A172 (cell line): Measurements from ENCODE around the gene NRARP. TPM values are rescaled to one million over a fixed set of nuclear protein-coding genes. Genes with fewer than 3 reads are reported as not detected.

ENCODE experiments used
- DNase-seq: peaks from one replicate; pipeline ENCODE4 v3.0.0-alpha.2; 2015; ENCODE audit warnings: low spot score
- total RNA-seq: library from RNA; depleted of rRNA; stranded (reverse); fragments of >200 nt; shearing (Covaris generic); gene quantifications from 2 replicates; pipeline ENCODE4 v1.2.3, GENCODE V29; 2014

NRARP gene
- total RNA-seq, 1 experiment from 2014 or later = 0.40 TPM

DNA sequence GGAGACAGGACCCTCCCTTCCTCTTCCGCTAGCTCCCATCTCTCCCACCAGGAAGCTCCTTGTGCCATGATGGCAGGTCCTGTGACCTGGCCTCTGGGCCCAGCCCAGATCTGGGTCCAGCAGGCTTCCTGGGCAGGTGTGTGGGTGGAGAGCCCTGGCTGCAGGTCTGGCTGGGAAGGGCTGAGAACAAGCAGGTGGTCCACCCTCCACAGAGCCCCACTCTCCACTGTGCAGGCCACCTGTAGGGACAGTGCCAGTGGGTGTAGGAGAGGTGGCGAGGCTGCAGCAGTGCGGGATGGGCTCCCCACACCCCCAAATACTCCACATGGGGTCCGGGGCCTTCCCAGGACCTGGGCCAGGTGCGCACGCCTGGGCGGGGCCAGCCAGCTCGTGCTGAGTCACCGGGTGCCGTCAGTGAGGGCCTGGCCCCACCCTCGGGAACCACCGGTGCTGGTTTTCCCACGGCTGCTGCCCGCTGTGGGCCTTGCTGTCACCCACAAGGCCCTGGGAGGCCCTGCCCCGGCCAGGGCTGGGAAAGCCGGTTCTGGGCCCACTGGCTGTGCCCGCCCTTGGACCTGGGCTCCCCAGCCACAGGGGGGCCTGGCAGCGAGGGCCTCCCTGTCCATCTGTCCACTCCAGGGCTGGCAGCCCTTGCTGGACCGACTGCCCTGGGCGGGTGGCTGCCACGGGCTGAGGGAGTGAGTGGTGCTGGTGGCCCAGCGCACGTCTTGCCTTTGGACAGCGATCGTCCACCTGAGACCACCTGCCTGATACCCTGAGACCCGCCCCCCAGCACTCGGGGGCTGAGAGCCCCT is 9.3 kb upstream of the NRARP start:
- peak; percentile 81 for DNase-seq

DNA sequence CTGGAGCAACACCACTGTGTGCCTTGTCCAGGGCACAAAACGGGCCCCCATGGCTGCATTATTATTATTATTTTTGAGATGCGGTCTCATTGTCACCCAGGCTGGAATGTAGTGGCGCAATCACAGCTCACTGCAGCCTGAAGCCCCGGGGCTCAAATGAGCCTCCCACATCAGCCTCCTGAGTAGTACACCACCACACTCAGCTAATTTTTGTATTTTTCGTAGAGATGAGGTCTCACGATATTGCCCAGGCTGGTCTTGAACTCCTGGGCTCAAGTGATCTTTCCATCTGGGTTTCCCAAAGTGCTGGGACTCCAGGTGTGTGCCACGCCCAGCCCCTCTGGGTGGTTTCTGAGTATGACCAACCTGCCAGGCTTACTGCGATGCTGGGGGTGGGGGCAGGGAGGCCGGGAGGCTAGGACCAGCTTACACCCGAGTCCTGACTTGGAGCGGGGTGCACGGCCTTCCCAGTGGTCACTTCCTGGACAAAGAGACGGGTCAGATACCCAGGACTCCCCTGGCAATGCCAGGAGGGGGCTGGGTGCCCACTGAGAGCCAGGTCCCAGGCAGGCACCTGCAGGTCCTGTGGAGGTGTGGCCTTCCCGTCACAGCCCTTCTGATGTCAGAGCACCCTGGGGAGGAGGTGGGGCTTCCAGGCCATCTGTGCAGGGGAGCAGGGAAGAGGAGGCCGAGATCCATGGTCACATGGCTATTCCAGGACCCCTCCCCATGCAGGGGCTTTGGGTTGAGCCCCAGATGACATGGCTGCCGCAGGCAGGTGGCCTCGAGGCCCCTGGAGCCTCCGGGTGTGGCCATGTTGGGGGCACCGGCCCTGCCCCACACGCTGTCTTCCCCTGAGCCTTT is 8.3 kb upstream of the NRARP start:
- no peak for DNase-seq

DNA sequence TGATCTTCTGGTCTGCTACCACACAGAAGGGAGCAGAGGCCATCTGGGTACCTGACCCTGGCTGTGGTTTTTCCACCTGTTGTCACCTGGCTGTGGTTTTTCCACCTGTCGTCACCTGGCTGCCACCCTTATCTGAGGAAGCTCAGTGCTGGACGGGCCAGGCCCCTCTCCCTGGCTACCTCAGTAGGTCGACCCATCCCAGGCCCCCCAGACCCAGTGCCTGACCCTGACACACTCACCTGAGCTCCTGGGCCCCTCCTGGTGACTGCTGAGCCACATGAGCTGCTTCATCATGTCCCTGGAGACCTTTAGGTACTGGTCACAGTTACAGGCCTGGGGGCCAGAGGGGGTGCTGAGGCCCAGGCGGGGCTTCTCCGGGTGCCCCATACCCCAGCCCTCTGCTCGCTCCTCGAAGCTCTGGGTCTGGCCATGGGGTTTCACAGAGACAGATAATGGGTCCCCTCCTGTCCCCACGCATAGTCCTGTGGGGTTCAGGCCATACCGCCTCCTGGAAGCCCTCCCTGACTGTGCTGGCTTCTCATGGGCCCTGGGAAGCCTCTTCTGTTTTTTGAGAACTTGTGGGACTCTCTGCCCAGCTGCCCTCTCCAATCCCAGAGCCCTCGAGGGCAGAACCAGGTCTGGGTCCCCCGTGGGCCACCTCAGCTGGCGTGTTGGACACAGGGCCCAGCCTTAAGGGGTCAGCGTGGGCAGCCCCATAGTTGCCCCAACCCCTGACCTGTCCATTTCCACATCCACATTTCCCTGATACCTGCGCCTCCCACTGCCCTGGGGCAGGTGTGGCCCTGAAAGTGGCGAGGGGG is 7.5 kb upstream of the NRARP start:
- DNase-seq = no peak

DNA sequence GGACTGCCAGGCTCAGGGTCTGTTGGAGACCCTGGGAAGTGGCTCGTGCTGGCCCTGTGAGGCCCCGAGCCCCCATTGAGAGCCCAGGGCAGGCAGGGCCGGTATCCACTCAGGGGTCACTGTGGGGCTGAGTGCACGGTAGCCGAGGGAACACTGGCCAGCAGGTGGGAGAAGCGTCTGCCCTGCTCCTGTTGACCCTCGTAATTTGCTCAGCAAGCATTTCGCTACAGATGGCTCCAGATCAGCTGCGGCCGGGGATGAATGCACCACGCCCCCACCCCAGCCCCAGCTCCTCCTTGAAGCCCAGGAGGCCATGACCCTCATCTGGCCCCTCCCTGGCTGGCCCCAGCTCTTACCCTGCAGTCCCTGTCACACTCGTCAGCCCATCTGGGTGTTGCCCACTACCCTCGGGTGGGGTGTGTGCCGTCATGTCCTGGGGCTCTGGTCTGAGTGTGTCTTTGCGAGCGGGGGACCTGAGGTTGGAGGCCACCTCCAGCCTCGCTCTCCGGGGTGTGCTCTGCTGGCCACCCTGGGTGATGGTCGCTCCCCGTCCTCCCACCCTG is 6.1 kb upstream of the NRARP start:
- DNase-seq = no peak

DNA sequence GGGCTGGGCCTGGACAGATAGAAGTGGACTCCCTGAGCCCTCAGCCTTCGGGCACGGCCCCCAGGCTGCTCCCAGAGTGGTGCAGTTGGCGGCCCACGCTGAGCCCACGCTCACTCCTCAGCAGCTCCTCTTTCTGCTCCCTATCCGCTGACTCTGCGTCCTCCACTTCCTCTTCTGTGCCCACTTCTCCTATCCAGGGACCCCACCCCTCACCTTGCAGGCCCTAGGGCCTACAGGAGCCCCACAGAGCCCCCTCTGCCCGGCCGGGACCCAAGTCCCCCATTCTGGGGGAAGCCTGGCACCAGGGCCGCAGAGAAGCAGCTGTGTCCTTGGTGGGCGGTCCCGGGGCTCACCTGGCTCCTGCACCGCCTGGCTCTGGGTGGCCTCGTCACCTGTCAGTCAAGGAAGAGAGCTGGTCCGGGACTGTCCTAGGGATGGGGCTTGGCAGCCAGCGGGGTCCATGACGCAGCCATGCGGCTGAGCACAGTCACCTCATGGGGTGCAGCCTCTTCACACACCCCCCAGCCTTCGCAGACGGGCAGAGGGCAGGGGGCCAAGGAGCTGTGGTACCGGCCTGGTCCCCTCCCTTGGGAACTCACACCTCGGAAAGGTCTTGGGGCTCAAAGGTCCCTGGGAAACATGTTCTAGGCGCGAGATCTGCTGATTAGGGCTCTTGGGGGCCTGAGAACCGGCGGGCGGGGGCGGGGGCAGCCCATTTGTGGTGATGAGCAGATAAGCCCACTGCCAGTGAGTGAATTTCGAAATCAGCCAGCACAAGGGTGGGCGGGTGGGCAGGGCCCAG is 5.4 kb upstream of the NRARP start:
- no peak for DNase-seq

DNA sequence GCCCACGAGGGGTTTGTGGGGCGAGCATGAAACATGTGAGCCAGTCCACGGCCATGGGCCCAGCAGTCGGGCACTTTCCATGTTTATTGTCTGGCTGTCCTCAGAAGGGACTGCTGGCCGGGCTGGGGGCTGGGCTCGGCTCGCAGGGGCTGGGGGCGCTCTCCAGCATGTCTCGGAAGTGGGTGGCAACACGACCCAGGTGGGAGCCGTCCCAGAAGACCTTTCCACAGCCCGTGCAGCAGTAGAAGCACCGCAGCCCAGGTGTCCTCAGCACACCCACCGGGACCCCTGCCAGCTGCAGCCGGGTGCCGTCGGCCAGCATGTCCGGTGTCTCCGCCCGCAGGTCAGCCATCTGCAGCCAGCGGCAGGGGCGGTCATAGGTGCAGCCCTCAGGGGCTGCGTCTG is 4.8 kb upstream of the NRARP start:
- DNase-seq = no peak

DNA sequence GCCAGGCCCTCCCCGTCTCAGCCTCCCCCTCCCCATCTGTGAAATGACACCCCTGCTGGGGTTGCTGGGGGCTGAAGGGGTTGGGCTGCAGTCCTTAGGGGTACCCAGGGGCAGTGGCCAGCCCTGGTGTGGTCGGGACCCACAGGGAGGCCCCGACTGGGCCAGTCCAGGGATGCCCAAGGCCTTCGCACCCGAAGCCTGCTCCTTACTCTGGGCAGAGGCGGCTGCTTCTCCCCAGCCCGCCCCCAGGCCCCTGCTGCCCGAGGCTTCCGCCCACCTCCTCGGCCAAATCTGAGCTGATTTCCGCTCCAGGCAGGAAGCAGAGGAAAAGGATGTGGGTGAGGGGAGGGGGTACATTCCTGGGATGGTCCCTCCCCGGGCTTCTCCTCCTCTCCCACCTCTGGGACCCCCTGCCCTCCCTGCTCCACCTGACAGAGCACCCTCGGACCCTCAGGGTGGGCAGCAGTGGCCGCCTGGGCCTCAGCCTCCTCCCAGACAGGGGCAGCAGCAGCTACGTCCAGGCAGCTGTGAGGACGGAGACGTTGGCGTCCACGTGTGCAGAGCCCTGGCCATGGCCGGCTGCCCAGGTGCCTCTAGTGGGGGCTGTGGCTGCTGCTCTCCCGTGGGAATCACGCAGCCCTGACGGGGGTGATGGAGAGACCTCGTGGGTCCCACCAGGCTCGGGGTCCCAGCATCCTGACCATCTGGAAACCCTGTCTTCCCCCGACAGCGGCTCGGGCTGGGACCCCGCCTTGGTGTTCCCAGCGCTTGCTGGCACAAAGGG is 4.2 kb upstream of the NRARP start:
- no peak for DNase-seq

DNA sequence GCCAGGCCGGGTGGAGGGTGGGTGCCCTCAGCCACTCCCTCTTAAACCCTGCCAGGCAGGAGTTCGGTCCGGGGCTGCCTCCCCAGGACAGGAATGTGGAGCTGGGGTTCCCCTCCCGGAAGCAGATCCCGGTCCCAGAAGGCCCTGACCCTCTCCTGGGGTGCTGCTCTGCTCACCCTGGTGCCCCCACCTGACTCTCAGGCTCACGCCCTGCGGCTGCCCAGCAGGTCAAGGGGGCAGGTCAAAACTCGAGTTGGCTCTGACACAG is 3.7 kb upstream of the NRARP start:
- DNase-seq = no peak

DNA sequence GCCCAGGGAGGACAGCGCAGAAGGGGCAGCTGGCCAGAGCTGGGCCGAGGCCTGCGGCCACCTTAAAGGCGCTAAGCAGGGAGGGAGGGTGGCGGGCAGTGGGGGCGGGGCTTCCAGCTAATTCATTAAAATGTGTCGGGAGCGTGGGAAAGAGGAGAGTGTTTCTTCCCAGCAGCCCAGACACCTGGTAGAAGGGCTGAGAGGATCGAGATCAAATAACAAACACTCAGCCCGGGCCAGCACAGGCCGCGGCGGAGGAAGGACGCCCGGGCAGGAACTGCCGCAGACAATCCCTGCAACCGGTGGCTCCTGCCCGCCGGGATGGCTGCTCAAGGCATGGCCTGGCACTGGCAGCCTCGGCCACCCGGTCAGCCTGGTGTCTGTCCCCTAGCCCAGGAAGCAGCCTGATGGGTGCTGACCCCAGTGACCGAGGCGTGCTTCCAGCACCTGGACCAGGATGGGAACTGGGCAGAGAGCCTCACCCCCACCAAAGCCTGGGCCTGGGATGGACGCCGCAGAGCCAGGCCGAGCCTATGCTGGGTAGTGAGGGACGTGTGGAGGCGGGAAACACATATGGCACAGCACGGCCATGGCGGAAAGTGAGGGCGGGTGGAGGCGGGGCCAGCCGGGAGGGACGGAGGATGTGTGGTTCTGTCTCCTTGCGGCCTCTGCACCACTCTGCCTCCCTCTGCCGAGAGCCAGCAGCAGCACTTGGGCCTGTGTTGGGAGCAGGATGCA is 3.2 kb upstream of the NRARP start:
- no peak for DNase-seq

DNA sequence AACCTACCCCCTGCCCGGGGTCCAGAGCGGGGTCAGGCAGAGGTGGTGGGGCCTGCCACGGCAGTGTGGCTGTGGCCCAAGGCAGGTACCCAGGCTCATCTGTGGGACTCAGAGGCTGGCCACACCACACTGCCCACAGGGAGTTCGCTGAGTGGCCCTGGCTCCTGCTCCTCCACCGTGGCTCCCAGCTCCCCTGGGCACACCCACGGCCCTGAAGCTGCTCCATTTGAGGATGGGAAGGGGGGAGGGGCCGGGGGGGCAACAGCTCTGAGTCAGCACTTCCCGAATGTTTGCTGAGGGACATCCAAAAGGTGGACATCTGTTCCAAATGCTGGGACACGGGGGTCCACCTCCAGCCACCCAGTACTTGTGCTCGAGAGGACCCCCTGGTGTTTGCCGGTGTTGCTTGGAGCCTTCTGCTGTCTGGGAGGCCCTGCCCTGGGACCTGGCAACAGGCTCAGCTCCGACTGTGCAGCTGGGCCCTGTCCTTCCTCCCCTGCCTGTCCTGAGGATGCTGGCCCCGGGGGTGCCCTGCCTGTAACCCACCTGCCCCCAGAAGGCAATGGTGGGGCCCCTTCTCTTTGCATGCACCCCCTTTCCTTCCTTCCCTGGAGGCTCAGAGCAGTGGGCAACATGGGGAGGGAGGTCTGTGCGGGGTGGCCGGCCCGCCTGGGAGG is 2.5 kb upstream of the NRARP start:
- DNase-seq = no peak

DNA sequence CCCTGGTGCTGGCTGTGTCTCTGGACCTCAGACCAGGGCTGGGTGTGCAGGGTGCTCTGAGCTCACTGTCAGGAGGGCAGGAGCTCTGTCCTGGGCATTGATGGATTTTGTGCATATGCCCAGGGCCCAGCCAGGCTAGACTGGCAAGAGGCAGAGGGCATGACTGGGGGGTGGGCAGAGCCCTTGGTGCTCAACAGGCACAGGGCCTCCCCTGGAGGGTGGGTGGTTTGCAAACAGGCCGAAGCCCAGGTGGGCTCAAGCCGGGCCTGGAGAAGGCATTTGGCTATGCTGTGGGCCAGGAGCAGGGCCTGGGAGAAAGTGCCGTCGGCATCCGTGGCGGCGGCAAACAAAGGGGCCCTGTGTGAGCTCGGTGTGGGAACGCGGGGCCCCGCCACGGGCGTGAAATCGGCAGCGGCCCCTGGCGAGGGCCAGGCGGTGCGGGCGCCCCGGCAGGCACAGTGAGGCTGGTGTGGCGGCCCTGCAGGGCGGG is 1.9 kb upstream of the NRARP start:
- no peak for DNase-seq

DNA sequence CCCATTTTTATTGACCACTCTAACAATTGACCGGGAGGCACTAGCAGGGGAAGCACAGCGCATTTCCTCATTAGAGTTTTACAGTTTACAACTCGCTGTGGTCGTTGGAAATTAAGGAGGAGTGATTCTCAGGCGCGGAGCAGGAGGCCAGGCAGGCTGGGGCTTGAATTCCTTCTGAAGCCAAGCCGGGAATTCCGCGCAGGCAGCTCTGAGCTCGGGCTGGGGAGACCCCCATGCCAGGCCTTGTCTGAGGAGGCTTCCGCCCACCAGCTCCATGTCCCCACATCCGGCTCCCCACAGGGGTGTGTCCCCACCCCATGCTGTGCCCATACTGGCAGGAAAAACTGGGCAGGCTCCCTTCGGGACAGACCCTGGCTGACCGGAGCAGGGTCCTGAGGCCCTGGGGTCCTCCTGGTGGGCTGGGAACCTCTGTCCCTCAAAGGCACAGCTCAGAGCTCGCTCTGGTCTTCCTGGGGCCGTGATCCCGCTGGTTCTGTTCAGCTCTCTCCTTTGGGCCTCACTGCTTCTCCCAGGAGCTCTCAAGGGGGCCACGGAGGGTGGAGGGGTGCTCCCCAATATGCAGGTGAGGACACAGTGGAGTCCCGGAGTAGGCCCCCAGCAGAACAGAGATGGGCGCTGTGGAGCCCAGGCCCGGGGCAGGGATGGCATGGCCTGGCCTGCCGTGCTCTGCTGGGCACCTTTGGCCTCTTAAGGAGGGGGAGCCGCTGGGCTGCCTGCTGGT is 1.3 kb upstream of the NRARP start:
- no peak for DNase-seq

DNA sequence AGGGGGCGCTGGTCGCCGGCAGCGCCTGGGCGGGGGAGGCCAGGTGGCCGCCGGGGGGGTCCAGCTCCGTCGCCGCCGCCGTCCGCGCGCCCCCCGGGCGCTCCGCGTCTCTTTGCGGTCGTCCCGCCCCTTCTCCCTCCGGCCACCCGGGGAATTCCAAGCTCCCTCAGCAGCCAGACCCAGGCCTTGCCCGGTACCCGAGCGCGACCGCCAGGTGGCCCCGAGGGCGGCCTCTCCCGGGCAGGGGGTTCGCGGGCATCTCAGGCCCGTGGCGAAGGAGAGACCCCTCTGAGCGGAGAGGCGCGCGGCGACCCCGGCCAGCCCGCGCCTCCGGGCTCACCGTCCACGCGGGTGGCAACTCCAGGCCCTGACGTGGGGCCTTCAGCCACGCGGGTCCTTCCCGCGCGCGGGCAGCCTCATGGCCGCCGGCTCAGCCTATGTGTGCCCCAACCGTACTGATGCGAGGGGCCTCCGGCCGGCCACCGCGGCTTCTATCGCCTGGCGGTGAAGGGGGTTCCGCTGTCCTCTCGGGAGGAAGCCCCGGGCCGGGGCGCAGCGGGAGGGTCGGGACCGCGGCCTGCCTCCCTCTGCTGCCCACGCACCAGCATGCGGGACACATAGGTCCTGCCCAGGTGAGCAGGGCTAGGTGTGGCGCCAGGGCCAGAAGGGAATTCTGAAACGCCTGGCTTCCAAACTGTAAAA is 529 bp upstream of the NRARP start:
- peak; percentile 50 for DNase-seq

DNA sequence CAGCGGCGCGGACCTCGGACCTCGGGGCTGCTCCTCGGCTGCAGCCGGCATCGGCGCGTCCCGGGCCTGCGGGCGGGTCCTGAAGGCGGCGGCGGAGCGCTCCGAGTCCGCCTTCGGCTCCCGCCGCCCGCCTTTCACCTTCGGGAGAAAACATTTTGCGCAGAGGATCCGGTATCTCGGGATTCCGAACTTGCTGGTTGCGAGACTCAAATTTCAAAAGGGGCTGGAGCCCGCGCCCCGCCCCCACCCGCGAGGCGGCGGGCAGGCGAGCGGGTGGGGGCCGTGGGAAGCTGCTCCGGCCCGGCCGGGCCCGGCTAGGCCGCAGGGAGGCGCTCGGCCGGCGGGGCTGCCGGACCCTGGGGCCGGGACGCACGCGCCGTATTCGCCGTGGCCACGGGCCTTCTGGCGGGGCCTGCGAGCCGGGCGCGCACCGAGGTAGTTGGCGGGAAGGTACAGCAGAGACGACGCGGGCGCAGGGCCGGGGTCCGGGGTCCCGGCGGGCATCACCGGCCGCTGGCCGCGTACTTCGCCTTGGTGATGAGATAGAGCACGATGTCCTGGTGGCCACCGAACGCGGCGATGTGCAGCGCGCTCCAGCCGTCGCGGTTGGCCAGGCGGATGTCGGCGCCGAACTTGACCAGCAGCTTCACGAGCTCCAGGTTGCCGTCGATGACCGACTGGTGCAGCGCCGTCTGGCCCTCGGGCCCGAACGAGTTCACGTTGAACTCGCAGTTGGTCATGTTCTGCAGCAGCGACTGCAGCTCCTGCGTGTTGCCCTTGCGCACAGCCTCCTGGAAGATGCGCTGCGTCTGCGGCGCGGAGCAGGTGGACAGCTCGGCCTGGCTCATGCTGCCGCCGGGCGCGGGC is 757 bp downstream of the NRARP start:
- DNase-seq = no peak

DNA sequence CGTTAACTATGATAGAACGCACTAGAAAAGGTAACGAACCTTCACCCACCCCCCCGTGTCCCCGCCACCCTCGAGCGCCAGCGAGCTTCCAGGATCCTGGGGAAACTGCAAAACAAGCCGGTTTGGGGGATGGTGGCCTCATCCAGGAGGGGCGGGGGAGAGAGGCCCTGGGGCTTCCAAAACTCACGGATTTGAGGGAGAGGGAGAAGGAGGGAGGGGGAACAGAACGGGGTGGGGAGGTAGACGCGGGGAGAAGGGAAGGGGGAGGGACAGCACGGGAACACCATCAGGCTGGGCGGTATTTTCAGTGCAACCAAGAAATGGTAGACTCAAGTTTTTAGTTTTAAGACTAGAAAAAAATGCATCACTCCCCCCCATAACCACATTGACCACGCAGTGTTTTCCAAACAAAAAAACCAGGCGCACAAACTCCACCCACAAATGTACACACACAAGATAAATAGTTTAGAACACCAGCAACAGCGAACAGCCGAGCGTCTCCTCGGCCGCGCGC is 1.4 kb downstream of the NRARP start:
- DNase-seq = no peak

DNA sequence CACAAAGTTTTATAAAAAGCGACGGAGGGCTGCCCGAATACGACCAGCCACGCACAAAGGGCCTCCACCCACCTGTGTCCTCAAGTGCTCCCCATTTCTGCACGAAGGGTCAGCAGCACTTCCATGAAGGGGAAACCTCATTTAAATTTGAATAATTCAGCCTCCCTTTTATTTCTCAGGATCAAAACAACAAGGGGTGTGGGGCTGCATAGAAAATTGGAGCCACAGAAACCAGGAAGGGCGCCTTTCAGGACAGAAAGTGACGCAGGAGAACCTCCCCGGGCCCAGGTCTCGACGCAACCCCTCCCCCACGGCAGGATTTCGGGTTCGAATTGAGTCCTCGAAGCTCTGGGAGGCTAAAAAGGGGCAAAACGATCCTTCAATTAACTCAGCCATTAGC is 2.1 kb downstream of the NRARP start:
- DNase-seq = no peak

DNA sequence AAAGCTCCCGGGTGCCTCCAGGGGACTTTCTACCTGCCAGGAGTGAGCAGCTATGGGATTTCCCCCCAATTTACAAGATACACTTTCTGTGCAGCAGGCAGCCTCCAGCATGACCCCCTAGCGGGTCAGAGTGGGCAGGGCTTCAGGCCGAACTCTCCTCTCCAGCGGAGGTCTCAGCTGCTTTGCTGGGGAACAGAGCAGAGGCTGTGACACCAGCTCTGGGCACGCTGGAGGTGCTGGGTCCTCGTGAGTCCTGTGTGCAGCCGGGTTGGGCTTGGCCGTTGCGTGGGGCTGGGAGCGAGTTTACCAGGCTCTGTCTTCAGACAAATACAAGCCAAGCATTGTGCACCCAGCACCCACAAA is 2.9 kb downstream of the NRARP start:
- DNase-seq = no peak
